Measurements from ENCODE around the gene GPR33.
"Not testable (repeated sequence)": the region's sequence is repeated elsewhere in the genome, so short reads cannot be mapped to it uniquely, and the experiment has no call there.

DNA sequence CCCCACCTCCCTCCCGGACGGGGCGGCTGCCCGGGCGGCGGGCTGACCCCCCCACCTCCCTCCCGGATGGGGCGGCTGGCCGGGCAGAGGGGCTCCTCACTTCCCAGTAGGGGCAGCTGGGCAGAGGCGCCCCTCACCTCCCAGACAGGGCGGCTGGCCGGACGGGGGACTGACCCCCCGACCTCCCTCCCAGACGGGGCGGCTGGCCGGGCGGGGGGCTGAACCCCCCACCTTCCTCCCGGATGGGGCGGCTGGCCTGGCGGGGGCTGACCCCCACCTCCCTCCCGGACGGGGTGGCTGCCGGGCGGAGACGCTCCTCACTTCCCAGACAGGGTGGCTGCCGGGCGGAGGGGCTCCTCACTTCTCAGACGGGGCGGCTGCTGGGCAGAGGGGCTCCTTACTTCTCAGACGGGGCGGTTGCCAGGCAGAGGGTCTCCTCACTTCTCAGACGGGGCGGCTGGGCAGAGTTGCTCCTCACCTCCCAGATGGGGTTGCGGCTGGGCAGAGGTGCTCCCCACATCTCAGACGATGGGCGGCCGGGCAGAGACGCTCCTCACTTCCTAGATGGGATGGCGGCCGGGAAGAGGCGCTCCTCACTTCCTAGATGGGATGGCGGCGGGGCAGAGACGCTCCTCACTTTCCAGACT lies 50.7 kb downstream of the GPR33 start:
- TF ChIP-seq, protein P1, sequence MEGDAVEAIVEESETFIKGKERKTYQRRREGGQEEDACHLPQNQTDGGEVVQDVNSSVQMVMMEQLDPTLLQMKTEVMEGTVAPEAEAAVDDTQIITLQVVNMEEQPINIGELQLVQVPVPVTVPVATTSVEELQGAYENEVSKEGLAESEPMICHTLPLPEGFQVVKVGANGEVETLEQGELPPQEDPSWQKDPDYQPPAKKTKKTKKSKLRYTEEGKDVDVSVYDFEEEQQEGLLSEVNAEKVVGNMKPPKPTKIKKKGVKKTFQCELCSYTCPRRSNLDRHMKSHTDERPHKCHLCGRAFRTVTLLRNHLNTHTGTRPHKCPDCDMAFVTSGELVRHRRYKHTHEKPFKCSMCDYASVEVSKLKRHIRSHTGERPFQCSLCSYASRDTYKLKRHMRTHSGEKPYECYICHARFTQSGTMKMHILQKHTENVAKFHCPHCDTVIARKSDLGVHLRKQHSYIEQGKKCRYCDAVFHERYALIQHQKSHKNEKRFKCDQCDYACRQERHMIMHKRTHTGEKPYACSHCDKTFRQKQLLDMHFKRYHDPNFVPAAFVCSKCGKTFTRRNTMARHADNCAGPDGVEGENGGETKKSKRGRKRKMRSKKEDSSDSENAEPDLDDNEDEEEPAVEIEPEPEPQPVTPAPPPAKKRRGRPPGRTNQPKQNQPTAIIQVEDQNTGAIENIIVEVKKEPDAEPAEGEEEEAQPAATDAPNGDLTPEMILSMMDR (IDR thresholded peaks at IDR 0.05), result not testable (repeated sequence)
- not testable (repeated sequence) for TF ChIP-seq POLR2A (IDR thresholded peaks at IDR 0.05)
